ENCODE measurements around the gene ABHD8.
"Not testable (repeated sequence)": the region's sequence is repeated elsewhere in the genome, so short reads cannot be mapped to it uniquely, and the experiment has no call there.

Gene ABHD8

GRCh38 chr19:17304386-17305215 is 1.4 kb upstream of the ABHD8 start:
- H3K4me3 ChIP-seq (ENCODE audit: low read depth, low read length) = no peak overlapping the region
- no peak for DNase-seq (ENCODE audit: low read depth)

DNA sequence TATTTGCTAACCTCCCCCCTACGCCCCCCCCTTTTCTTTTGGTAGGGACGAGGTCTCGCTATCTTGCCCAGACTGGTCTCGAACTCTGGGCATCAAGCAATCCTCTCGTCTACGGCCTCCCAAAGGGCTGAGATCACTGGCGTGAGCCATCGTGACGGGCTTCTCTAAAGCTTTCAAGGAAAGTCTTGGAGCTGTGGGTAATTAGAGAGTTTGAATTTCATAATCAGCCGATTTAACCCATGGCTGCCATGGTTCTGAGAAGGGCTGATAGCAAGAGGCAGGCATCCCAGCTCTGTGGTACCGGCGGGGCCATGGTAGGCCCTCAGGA is 679 bp upstream of the ABHD8 start:
- DNase-seq (ENCODE audit: low read depth) = no peak
- no peak overlapping the region for H3K4me3 ChIP-seq (ENCODE audit: low read depth, low read length)

GRCh38 chr19:17302391-17303166 is 646 bp downstream of the ABHD8 start:
- DNase-seq (ENCODE audit: low read depth) = no peak
- peak overlapping the region; percentile 74 for H3K4me3 ChIP-seq (ENCODE audit: low read depth, low read length)

GRCh38 chr19:17300992-17301619 is 2.1 kb downstream of the ABHD8 start:
- H3K4me3 ChIP-seq (ENCODE audit: low read depth, low read length) = no peak overlapping the region
- DNase-seq (ENCODE audit: low read depth) = no peak

GRCh38 chr19:17296976-17297375 is 6.2 kb downstream of the ABHD8 start:
- no peak for DNase-seq (ENCODE audit: low read depth)
- H3K4me3 ChIP-seq (ENCODE audit: low read depth, low read length) = no peak overlapping the region

- no peak for DNase-seq (ENCODE audit: low read depth)
- H3K4me3 ChIP-seq (ENCODE audit: low read depth, low read length) = no peak overlapping the region
These were observed 7.0 kb downstream of the ABHD8 start for GRCh38 chr19:17296273-17296672.

DNA sequence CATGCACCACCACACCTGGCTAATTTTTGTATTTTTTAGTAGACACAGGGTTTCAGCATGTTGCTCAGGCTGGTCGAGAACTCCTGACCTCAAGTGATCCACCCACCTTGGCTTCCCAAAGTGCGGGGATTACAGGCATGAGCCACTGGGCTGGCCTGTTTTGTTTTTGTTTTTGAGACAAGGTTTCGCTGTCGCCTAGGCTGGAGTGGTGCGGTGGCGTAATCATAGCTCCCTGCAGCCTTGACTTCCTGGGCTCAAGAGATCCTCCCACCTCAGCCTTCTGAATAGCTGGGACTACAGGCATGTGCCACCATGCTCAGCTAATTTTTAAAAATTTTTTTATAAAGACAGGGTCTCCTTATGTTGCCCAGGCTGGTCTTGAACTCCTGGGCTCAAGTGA is 7.7 kb downstream of the ABHD8 start:
- DNase-seq (ENCODE audit: low read depth); H3K4me3 ChIP-seq (ENCODE audit: low read depth, low read length): not testable (repeated sequence)

DNA sequence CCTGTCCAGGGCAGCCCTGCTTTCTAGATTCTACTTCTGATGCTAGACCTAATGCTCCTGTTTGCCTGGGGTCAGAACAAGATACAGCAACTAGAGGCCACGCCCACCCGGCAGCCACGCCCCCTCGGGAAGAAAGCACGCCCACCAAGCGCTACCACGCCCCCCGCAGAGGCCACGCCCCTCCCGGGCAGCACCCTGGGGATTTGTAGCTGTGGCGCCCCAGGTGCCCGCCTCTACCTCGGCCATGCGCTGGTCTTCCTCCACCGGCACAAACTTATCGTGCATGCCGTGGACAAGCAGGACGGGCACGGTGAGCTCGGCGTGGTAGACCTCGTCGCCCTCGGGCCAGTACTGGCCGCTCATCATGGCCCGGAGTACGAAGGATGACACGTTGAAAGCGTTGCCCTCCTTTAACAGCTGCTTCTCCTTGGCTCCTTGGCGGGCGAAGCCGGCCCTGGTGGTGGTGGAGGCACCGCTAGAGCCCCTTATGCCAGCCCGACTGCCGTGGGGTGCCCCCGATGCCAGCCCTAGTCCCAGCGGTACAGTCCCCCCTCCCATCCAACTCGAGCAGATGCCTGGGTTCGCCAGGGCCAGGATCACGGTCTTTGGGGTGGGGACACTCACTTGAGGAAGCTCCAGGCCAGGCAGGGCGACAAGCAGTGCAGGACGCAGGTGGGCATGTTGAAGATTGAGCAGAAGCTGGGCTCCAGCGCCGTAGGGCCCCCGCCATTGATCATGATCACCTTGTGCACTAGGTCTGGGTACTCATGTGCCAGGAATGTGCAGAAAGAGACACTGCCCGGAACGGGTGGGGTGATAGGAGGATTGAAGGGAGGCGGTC is 9.0 kb downstream of the ABHD8 start:
- no peak for DNase-seq (ENCODE audit: low read depth)
- no peak overlapping the region for H3K4me3 ChIP-seq (ENCODE audit: low read depth, low read length)

GRCh38 chr19:17293605-17294004 is 9.6 kb downstream of the ABHD8 start:
- H3K4me3 ChIP-seq (ENCODE audit: low read depth, low read length) = no peak overlapping the region
- DNase-seq (ENCODE audit: low read depth) = no peak

- peak overlapping the region; percentile 62 for H3K4me3 ChIP-seq (ENCODE audit: low read depth, low read length)
- peak; percentile 60 for DNase-seq (ENCODE audit: low read depth)
These were observed 10.7 kb downstream of the ABHD8 start for GRCh38 chr19:17292301-17293074.

DNA sequence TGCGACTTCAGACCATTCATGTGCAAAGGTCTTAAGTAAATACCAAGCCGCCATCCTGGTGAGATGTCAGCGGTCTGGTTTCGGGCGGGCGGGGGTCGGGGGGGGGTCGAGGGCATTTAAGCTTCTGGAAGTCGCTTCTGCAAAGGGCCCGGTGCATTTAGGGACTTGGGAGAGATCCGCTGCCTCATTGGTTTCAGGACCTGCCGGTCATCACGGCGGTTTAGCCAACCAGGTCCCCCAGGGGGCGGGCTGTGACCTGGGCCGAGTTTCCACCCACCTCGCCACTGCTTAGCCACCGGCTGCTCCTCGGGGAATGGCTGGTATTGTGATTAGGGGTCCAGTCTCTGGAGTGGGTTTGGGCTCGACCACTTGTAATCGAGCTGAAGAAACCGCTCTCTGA is 13.7 kb downstream of the ABHD8 start:
- DNase-seq (ENCODE audit: low read depth) = peak; percentile 75
- H3K4me3 ChIP-seq (ENCODE audit: low read depth, low read length) = peak overlapping the region; percentile 29

GRCh38 chr19:17286752-17287151 is 16.5 kb downstream of the ABHD8 start:
- no peak for DNase-seq (ENCODE audit: low read depth)
- no peak overlapping the region for H3K4me3 ChIP-seq (ENCODE audit: low read depth, low read length)

DNA sequence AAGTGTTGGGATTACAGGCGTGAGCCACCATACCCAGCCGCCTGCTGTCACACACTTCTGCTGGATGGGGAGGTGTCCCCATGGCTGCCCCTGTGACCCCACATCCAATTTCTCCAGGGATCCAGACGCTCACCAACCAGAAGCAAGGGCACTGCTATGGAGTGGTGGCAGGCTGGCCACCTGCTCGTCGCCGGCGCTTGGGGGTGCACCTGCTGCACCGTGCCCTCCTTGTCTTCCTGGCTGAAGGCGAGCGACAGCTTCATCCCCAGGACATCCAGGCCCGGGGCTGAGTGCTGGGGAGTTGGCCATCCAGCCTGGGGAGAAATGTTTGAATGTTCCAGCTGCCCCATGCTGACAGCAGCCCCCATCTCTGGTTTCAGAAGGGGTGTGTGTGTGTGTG is 17.0 kb downstream of the ABHD8 start:
- H3K4me3 ChIP-seq (ENCODE audit: low read depth, low read length) = no peak overlapping the region
- DNase-seq (ENCODE audit: low read depth) = no peak

DNA sequence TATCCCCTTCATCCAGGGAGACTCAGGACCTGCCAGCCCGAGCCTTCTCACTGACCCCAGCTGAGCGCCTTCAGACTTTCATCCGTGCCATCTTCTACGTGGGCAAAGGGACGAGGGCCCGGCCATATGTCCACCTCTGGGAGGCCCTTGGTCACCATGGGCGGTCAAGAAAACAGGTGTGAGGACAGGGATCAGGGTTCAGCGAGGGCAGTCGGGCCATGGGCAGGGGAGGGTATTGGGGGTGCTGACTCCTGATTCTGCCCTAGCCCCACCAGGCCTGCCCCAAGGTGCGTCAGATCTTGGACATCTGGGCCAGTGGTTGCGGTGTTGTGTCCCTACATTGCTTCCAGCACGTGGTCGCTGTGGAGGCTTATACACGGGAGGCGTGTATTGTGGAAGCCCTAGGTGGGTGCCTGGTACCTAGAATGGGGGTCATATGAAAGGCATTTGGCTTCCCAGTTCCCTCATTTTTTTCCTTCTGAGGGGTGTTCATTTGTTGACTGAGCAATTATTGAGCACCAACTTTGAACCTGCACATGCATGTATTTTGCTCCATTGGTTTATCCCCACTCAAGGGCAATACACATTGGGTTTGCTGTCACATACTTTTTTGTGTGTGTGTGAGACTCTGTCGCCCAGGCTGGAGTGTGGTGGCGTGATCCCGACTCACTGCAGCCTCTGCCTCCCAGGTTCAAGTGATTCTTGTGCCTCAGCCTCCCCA is 17.6 kb downstream of the ABHD8 start:
- DNase-seq (ENCODE audit: low read depth) = no peak
- no peak overlapping the region for H3K4me3 ChIP-seq (ENCODE audit: low read depth, low read length)

DNA sequence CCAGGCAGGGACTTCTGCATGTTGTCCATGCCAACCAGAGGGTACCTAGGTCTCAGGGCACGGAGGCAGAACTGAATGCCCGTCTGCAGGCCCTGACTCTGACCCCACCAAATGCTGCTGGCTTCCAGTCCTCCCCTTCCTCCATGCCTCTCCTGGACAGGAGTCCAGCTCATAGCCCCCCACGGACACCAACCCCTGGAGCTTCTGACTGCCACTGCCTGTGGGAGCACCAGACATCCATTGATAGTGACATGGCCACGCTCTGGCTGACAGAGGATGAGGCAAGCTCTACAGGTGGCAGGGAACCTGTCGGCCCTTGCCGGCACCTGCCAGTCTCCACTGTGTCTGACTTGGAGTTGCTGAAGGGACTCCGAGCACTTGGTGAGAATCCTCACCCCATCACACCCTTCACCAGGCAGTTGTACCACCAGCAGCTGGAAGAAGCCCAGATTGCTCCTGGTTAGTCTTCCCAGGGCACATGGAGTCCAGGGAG is 19.7 kb downstream of the ABHD8 start:
- no peak for DNase-seq (ENCODE audit: low read depth)
- H3K4me3 ChIP-seq (ENCODE audit: low read depth, low read length) = no peak overlapping the region

DNA sequence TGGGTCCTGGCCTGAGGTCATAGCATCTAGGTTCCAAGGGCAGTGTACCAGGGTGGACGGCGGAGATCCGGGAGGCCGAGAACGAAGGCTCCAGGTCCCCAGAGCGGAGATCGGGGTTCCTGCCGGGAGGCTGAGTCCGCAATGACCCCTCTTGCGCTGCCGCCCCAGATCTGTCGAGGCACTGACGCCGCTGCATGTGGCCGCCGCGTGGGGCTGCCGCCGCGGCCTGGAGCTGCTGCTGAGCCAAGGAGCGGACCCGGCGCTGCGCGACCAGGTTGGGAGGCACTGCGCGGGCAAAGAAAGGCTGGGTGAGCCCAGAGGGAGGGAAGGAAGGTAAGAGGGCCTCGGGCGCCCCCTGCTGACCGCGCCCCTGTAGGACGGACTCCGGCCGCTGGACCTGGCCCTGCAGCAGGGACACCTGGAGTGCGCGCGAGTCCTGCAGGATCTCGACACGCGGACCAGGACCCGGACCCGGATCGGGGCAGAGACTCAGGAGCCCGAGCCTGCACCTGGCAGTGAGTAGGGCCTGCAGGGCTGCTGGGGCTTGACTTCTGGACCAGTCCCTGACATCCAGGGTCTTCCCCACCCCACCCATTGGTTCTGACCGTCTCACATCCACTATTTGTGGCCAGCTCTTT is 20.6 kb downstream of the ABHD8 start:
- DNase-seq (ENCODE audit: low read depth) = peak; percentile 22
- H3K4me3 ChIP-seq (ENCODE audit: low read depth, low read length) = peak overlapping the region; percentile 45

- no peak for DNase-seq (ENCODE audit: low read depth)
- peak within 1 kb of the TSS; percentile 45 for H3K4me3 ChIP-seq (ENCODE audit: low read depth, low read length)
These were observed 21.6 kb downstream of the ABHD8 start, which contains the start of gene ANKLE1 for GRCh38 chr19:17281391-17282304. ANKLE1 (plus strand) TSS chr19:17281901; CDS start chr19:17281921, 20 bp downstream.
